AG04450 (cell line): ENCODE measurements around the gene ITIH3. TPM values are rescaled to one million over a fixed set of nuclear protein-coding genes. Genes with fewer than 3 reads are reported as not detected.
"Not testable (repeated sequence)": the region's sequence is repeated elsewhere in the genome, so short reads cannot be mapped to it uniquely, and the experiment has no call there.

ENCODE experiments used
- CTCF ChIA-PET: fragments of 300-600, 350-600 bp; formaldehyde crosslinking; extraction: SDS; loops from one replicate; lab custom pipeline; 2022; ENCODE audit warnings: antibody characterized with exemption, inconsistent platforms; lab: Charles Lee
- POLR2A ChIA-PET: fragments of 350-600 bp; formaldehyde crosslinking; extraction: SDS; loops from one replicate; lab custom pipeline; 2021; ENCODE audit warnings: antibody characterized with exemption, inconsistent platforms; lab: Yijun Ruan, JAX
- DNase-seq: peaks from one replicate; pipeline ENCODE4 v3.0.0-alpha.2; 2011; ENCODE audit warnings: low read depth, low spot score
- H3K27ac ChIP-seq: one replicate; pipeline ENCODE4 v1.5.1; 2012; ENCODE audit warnings: low read depth, low read length, control low read depth
- H3K27me3 ChIP-seq: one replicate; pipeline ENCODE4 v1.6.0; 2012; ENCODE audit warnings: low read length; ENCODE audit not compliant: control insufficient read depth, insufficient read depth
- H3K4me3 ChIP-seq: 2 replicates; pipeline ENCODE4 v1.5.1; 2011; ENCODE audit warnings: mild to moderate bottlenecking, low read depth, low read length, control low read depth
- H3K9me3 ChIP-seq: 2 replicates; pipeline ENCODE4 v1.5.1; 2012; ENCODE audit warnings: low read length; ENCODE audit not compliant: control insufficient read depth, insufficient read depth
- CTCF ChIP-seq: IDR thresholded peaks from 2 replicates; pipeline ENCODE4 v1.5.1; 2011; ENCODE audit warnings: low read depth, low read length, control low read depth, inconsistent platforms
- polyA plus RNA-seq: library from polyadenylated mRNA; depleted of rRNA; stranded (reverse); fragments of >200 nt; gene quantifications from 2 replicates; pipeline ENCODE4 v1.2.3, GENCODE V29; 2011

Gene ITIH3
- polyA plus RNA-seq, 1 experiment: 0.72 TPM

GRCh38 chr3:52773361-52774065, 21.1 kb upstream of the ITIH3 start:
- ChIA-PET CTCF (no interaction called here), POLR2A (no interaction called here)
- Histone ChIP-seq H3K27me3 (peaks cover 8% of the 10 kb centered on the region), H3K27ac (no peak overlapping the region), H3K9me3 (no peaks in the 10 kb centered on the region), H3K4me3 (no peak overlapping the region)
- no peak for TF ChIP-seq CTCF
- DNase-seq: no peak

- H3K4me3 ChIP-seq: no peak overlapping the region
- H3K27ac ChIP-seq: no peak overlapping the region
- DNase-seq: no peak
- H3K9me3 ChIP-seq: no peaks in the 10 kb centered on the region
- ChIA-PET POLR2A (no interaction called here), CTCF (no interaction called here)
- TF ChIP-seq CTCF: no peak
- H3K27me3 ChIP-seq: peaks cover 12% of the 10 kb centered on the region
Measured at GRCh38 chr3:52774066-52774713, 20.4 kb upstream of the ITIH3 start.

DNA sequence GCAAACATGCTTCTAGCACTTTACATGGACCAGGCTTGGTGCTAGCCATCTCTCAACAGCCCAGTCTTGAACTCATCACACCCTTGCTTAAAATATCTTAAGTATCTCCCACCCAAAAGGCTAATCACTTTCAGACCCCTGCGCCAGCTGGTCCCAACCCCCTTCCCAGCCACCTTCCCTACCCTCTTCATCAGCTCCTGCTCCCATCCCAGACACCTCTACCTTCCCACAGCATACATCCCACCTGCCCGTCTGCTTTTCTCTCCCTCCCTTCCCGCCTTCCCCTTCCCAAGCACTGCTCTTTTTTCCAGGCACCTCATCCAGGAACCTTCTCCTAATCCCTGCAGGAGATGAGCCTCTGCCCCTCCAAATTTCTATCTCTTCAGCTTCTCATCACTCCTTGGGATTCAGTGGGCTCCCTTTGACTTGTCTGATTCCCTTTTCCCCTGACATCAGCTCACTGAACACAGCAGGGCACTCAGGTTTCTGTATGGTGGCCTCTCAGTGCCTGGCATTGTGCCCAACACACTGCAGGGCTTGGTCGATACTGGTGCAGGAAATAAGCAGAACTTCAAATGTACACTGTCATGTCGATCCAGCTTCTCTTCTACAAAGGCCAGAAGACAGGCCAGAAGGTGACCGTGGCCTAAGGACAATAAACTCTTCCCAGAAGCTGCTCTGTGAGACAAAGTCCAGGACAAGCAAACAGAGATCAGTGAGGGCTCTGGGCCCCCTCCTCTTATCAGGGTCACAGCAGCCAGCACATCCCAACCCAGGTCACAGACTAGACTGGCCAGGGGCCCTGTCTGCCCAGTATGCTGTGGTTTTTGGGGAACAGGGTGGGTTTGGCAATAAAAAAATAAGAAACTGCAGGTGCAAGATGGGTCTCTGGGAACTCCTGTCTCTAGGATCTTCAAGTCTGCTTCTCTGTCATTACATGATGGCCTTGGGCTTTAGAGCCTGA, 19.4 kb upstream of the ITIH3 start:
- H3K4me3 ChIP-seq: no peak overlapping the region
- DNase-seq: no peak
- CTCF ChIA-PET: no interaction called here
- TF ChIP-seq CTCF: no peak
- peaks cover 19% of the 10 kb centered on the region for H3K27me3 ChIP-seq
- H3K9me3 ChIP-seq: no peaks in the 10 kb centered on the region
- no peak overlapping the region for H3K27ac ChIP-seq
- POLR2A ChIA-PET: no interaction called here

- no peak overlapping the region for H3K27ac ChIP-seq
- POLR2A ChIA-PET: no interaction called here
- no peak overlapping the region for H3K4me3 ChIP-seq
- CTCF ChIA-PET: no interaction called here
- H3K9me3 ChIP-seq: no peaks in the 10 kb centered on the region
- H3K27me3 ChIP-seq: peaks cover 25% of the 10 kb centered on the region
- DNase-seq: no peak
- TF ChIP-seq CTCF: no peak
Measured at GRCh38 chr3:52775877-52776276, 18.7 kb upstream of the ITIH3 start.

DNA sequence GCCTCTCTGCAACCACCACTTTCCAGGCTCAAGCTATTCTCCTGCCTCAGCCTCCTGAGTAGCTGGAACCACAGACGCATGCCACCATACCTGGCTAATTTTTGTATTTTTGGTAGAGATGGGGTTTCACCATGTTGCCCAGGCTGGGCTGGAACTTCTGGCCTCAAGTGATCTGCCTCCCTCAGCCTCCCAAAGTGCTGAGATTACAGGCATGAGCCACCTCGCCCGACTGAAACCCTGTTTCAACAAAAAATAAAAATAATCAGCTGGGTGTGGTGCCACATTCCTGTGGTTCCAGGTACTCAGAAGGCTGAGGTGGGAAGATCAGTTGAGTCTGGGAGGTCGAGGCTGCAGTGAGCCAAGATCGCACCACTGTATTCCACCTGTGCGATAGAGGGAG, 18.1 kb upstream of the ITIH3 start:
- DNase-seq, CTCF ChIA-PET, POLR2A ChIA-PET, H3K27ac ChIP-seq, H3K4me3 ChIP-seq, H3K9me3 ChIP-seq: not testable (repeated sequence)
- H3K27me3 ChIP-seq: peaks cover 25% of the 10 kb centered on the region
